ENCODE data around the gene HLA-DPA1. TPM values are rescaled to one million over a fixed set of nuclear protein-coding genes. Genes with fewer than 3 reads are reported as not detected.

Gene HLA-DPA1
- total and polyA plus RNA-seq, 10 of the 15 experiments (the other 5 are each of a cell fraction or from before 2014, with no cell fraction given) = 508 to 1,640 (median 829) TPM

GRCh38 chr6:33073431-33073871 lies at the start of gene HLA-DPA1 (continued):
- TF ChIP-seq MTA3 (IDR thresholded peaks at IDR 0.05; ENCODE audit: borderline replicate concordance, low read length) (no peak; the same call in 1 of the 2 replicates), RBBP5 (conservative IDR thresholded peaks at IDR 0.05) (no peak), POLR2A (IDR thresholded peaks at IDR 0.05; ENCODE audit: low read depth, low read length) (peak; percentile 98), NFYB (IDR thresholded peaks at IDR 0.05; ENCODE audit: insufficient read depth, low read depth, low read length) (peak; percentile 77), ZNF384 (IDR thresholded peaks at IDR 0.05; ENCODE audit: borderline replicate concordance, low read depth, low read length) (no peak), SUZ12 (IDR thresholded peaks at IDR 0.05; ENCODE audit: unreplicated experiment) (no peak), EP300 (IDR thresholded peaks at IDR 0.05; ENCODE audit: borderline replicate concordance in 1 of 2, control insufficient read depth in 1 of 2, low read depth in 2 of 2, low read length in 2 of 2) (peak; percentile 34 to 50; a peak in 2 of 4 replicates), ZZZ3 (IDR thresholded peaks at IDR 0.05; ENCODE audit: control insufficient read depth, insufficient read length, low read depth) (no peak), STAT1 (conservative IDR thresholded peaks at IDR 0.05) (0 out of 2 replicates have a peak, but pooled peaks have one; percentile 43), TBL1XR1 (IDR thresholded peaks at IDR 0.05; ENCODE audit: low read depth, low read length) (no peak), ZNF687 (IDR thresholded peaks at IDR 0.05) (peak; percentile 92), ETV6 (conservative IDR thresholded peaks at IDR 0.05 in 1 of 2, IDR thresholded peaks at IDR 0.05 in 1 of 2; ENCODE audit: borderline replicate concordance in 1 of 2, low read depth in 1 of 2) (peak in 1 of 2 experiments; percentile 49; a peak in 1 of 4 replicates), HDGF (IDR thresholded peaks at IDR 0.05) (0 out of 2 replicates have a peak, but pooled peaks have one; percentile 57), CHD1 (IDR thresholded peaks at IDR 0.05; ENCODE audit: low read depth, low read length) (peak; percentile 62; the same call in 1 of the 2 replicates), YY1 (IDR thresholded peaks at IDR 0.05; ENCODE audit: low read depth, low read length) (peak; percentile 80), ELK1 (IDR thresholded peaks at IDR 0.05; ENCODE audit: low read depth, low read length) (no peak), SKIL (IDR thresholded peaks at IDR 0.05; ENCODE audit: low read depth, poor library complexity, severe bottlenecking) (no peak), SIN3A (IDR thresholded peaks at IDR 0.05; ENCODE audit: low read depth, low read length) (0 out of 2 replicates have a peak, but pooled peaks have one; percentile 76), BCL11A (IDR thresholded peaks at IDR 0.05; ENCODE audit: low read depth, low read length) (peak; percentile 38), SRF (IDR thresholded peaks at IDR 0.05; ENCODE audit: low read depth in 2 of 2, low read length in 2 of 2) (no peak), PBX3 (IDR thresholded peaks at IDR 0.05; ENCODE audit: insufficient replicate concordance, low read depth, low read length) (peak; percentile 20), CBFB (IDR thresholded peaks at IDR 0.05; ENCODE audit: low read depth) (peak; percentile 95), GABPA (IDR thresholded peaks at IDR 0.05; ENCODE audit: low read depth) (peak; percentile 17; the same call in 1 of the 2 replicates)

Data from GM12878 (cell line).